HCT116 (cell line): ENCODE data around the gene ITGA2B. TPM values are rescaled to one million over a fixed set of nuclear protein-coding genes. Genes with fewer than 3 reads are reported as not detected.

Source experiments
- ATAC-seq: fragments of 200-7000 bp; cut with Tn5 transposase; 2 replicates; pipeline ENCODE4 v1.9.1; 2020; ENCODE audit warnings: mild to moderate bottlenecking, moderate library complexity
- BruUV-seq: library from RNA; stranded (reverse); fragments of 400-500 nt; replicated peaks from 2 replicates; lab custom pipeline; 2021; lab: Mats Ljungman, UMichigan
- CTCF ChIA-PET: fragments of 300-600 bp; sonication (Branson Sonifier 250); formaldehyde crosslinking; loops from one replicate; lab custom pipeline; 2021; ENCODE audit warnings: antibody characterized with exemption; lab: Charles Lee
- POLR2A ChIA-PET: fragments of 300-600, 350-600 bp; sonication (Branson Sonifier 250); formaldehyde crosslinking; loops from one replicate; lab custom pipeline; 2021; ENCODE audit warnings: antibody characterized with exemption; lab: Charles Lee
- RAD21 ChIA-PET, 2 experiments: fragments of 300-600 bp; sonication (Branson Sonifier 250); formaldehyde crosslinking; loops; one replicate each; lab custom pipeline; 2023; ENCODE audit warnings: low total read pairs in 2 of 2; ENCODE audit not compliant: uncharacterized antibody in 2 of 2, unreplicated experiment in 2 of 2, low non-redundant PET in 1 of 2; lab: Charles Lee
- DNase-seq: peaks from one replicate; pipeline ENCODE4 v3.0.0-alpha.2; 2010; ENCODE audit warnings: low read depth, low spot score
- H2AFZ ChIP-seq: fragments of 200-600 bp; shearing (Covaris generic), sonication (generic); 2 replicates; pipeline ENCODE4 v1.6.1; 2017; ENCODE audit warnings: low read depth, mixed run types, mixed read lengths, antibody characterized with exemption, low read length; ENCODE audit not compliant: poor library complexity, severe bottlenecking
- H3K27ac ChIP-seq: 2 replicates; pipeline ENCODE4 v1.5.1; 2012; ENCODE audit warnings: low read depth, low read length
- H3K27me3 ChIP-seq: fragments of 200-600 bp; sonication (generic); 2 replicates; pipeline ENCODE4 v1.6.1; 2016; ENCODE audit warnings: mixed run types, low read length, mixed read lengths; ENCODE audit not compliant: insufficient read depth
- H3K36me3 ChIP-seq, 2 experiments: fragments of 200-500 bp in 1 of 2; fragments of 200-600 bp in 1 of 2; sonication (Bioruptor generic) in 1 of 2; sonication (generic) in 1 of 2; 2 replicates each; pipeline versions ENCODE4 v1.5.1 to v1.6.1; 2014 to 2016; ENCODE audit warnings: low read length in 2 of 2, inconsistent platforms in 1 of 2, mixed read lengths in 1 of 2, mixed run types in 1 of 2; ENCODE audit not compliant: insufficient read depth in 2 of 2, control insufficient read depth in 1 of 2
- H3K4me1 ChIP-seq, 2 experiments: fragments of 200-600 bp in 1 of 2; sonication (generic) in 1 of 2; 2 replicates each; pipeline versions ENCODE4 v1.5.1 to v1.6.1; 2012 to 2017; ENCODE audit warnings: low read length in 2 of 2, inconsistent platforms in 1 of 2, mild to moderate bottlenecking in 1 of 2, mixed read lengths in 1 of 2, mixed run types in 1 of 2, moderate library complexity in 1 of 2; ENCODE audit not compliant: insufficient read depth in 2 of 2, control insufficient read depth in 1 of 2
- H3K4me2 ChIP-seq: fragments of 200-600 bp; sonication (generic); 2 replicates; pipeline ENCODE4 v1.6.1; 2017; ENCODE audit warnings: mixed run types, low read length, mixed read lengths
- H3K4me3 ChIP-seq, 2 experiments: fragments of 200-600 bp in 1 of 2; sonication (generic) in 1 of 2; replicated peaks in 1 of 2; 2 replicates each; pipeline ENCODE4 v1.5.1; 2011 to 2016; ENCODE audit warnings: low read length in 2 of 2, control low read depth in 1 of 2, low read depth in 1 of 2, mild to moderate bottlenecking in 1 of 2, mixed read lengths in 1 of 2, mixed run types in 1 of 2
- H3K79me2 ChIP-seq: fragments of 200-600 bp; sonication (generic); 2 replicates; pipeline ENCODE4 v1.6.1; 2017; ENCODE audit warnings: mild to moderate bottlenecking, mixed run types, low read length, moderate library complexity, mixed read lengths; ENCODE audit not compliant: insufficient read depth
- H3K9ac ChIP-seq: fragments of 200-600 bp; sonication (generic); 2 replicates; pipeline ENCODE4 v1.6.1; 2016; ENCODE audit warnings: low read length, mixed read lengths
- H3K9me2 ChIP-seq: fragments of 200-600 bp; sonication (generic), shearing (Covaris generic); 2 replicates; pipeline ENCODE4 v1.6.1; 2017; ENCODE audit warnings: mixed run types, mild to moderate bottlenecking, moderate library complexity; ENCODE audit not compliant: insufficient read depth
- H3K9me3 ChIP-seq, 2 experiments: fragments of 200-500 bp in 1 of 2; fragments of 200-600 bp in 1 of 2; sonication (Bioruptor generic) in 1 of 2; sonication (generic) in 1 of 2; 2 replicates each; pipeline ENCODE4 v1.6.1; 2014 to 2017; ENCODE audit warnings: low read length in 2 of 2, mixed read lengths in 2 of 2, inconsistent platforms in 1 of 2, low read depth in 1 of 2, mild to moderate bottlenecking in 1 of 2, mixed run types in 1 of 2, moderate library complexity in 1 of 2; ENCODE audit not compliant: control insufficient read depth in 1 of 2, insufficient read depth in 1 of 2
- H4K20me1 ChIP-seq: fragments of 200-600 bp; sonication (generic), shearing (Covaris generic); 2 replicates; pipeline ENCODE4 v1.6.1; 2017; ENCODE audit warnings: mixed run types, mild to moderate bottlenecking, moderate library complexity; ENCODE audit not compliant: insufficient read depth
- CBX3 ChIP-seq: IDR thresholded peaks from 2 replicates; pipeline ENCODE4 v1.6.1; 2012; ENCODE audit warnings: low read depth
- CEBPB ChIP-seq: IDR thresholded peaks from 2 replicates; pipeline ENCODE4 v1.6.1; 2012; ENCODE audit warnings: low read depth
- EGR1 ChIP-seq: IDR thresholded peaks from 2 replicates; pipeline ENCODE4 v1.6.1; 2012; ENCODE audit warnings: low read depth
- EZH2 ChIP-seq: fragments of 200-600 bp; sonication (generic); IDR thresholded peaks from 2 replicates; pipeline ENCODE4 v1.6.1; 2017; ENCODE audit warnings: antibody characterized with exemption, mixed run types
- FOSL1 ChIP-seq: IDR thresholded peaks from 2 replicates; pipeline ENCODE4 v1.6.1; 2012; ENCODE audit warnings: low read depth
- MAX ChIP-seq: IDR thresholded peaks from 2 replicates; pipeline ENCODE4 v1.6.1; 2012
- POLR2AphosphoS5 ChIP-seq: IDR thresholded peaks from 2 replicates; pipeline ENCODE4 v1.6.1; 2011; ENCODE audit warnings: mild to moderate bottlenecking, low read depth, low read length, moderate library complexity
- REST ChIP-seq: IDR thresholded peaks from 2 replicates; pipeline ENCODE4 v1.6.1; 2012; ENCODE audit warnings: low read depth
- SIN3A ChIP-seq: IDR thresholded peaks from 2 replicates; pipeline ENCODE4 v1.6.1; 2012; ENCODE audit warnings: low read depth
- SP1 ChIP-seq: IDR thresholded peaks from 2 replicates; pipeline ENCODE4 v1.6.1; 2012; ENCODE audit warnings: low read depth
- TCF7L2 ChIP-seq: IDR thresholded peaks from 2 replicates; pipeline ENCODE4 v1.7.0; 2011; ENCODE audit warnings: borderline replicate concordance, inconsistent platforms; ENCODE audit not compliant: insufficient read depth, insufficient read length; ENCODE audit errors: extremely low read depth
- YY1 ChIP-seq: IDR thresholded peaks from 2 replicates; pipeline ENCODE4 v1.6.1; 2011; ENCODE audit warnings: low read length, low read depth, moderate library complexity, mild to moderate bottlenecking; ENCODE audit not compliant: insufficient replicate concordance; ENCODE audit errors: extremely low read depth
- ZFX ChIP-seq: fragments of 450-650 bp; IDR thresholded peaks from 2 replicates; pipeline ENCODE4 v1.6.1; 2017
- ZNF274 ChIP-seq: fragments of 200-500 bp; sonication (Bioruptor generic); IDR thresholded peaks from 2 replicates; pipeline ENCODE4 v1.6.1; 2014; ENCODE audit warnings: mild to moderate bottlenecking, low read depth, low read length, inconsistent platforms
- intact Hi-C: fragments of 100-400 bp; cut with micrococcal nuclease; formaldehyde crosslinking; loops from 2 replicates; pipeline ENCODE4 v1.10.0; 2022
- total RNA-seq: library from RNA; stranded (reverse); gene quantifications from one replicate; pipeline ENCODE4 v1.2.1, GENCODE V29; 2021; ENCODE audit not compliant: unreplicated experiment
- TF ChIP-seq, protein P1 (sequence below): IDR thresholded peaks from 2 replicates; pipeline ENCODE4 v1.6.1; 2012

The ITGA2B gene
- total RNA-seq, 1 experiment from 2014 or later = 7.6 TPM

GRCh38 chr17:44346064-44346844 lies 43.2 kb downstream of the ITGA2B start:
- H3K4me3 ChIP-seq = peak overlapping the region; percentile 74 to 97
- TF ChIP-seq SP1 = no peak
- TF ChIP-seq CBX3 = no peak
- no peak for TF ChIP-seq ZNF274
- TF ChIP-seq REST = no peak
- TF ChIP-seq FOSL1 = no peak
- no peak for TF ChIP-seq POLR2AphosphoS5
- no peak for TF ChIP-seq EGR1
- no peak for TF ChIP-seq ZFX
- no peak for TF ChIP-seq YY1
- no peak for TF ChIP-seq SIN3A
- TF ChIP-seq TCF7L2 = no peak
- TF ChIP-seq EZH2 = no peak
- TF ChIP-seq CEBPB = no peak
- no peak for TF ChIP-seq MAX
- TF ChIP-seq, protein P1, sequence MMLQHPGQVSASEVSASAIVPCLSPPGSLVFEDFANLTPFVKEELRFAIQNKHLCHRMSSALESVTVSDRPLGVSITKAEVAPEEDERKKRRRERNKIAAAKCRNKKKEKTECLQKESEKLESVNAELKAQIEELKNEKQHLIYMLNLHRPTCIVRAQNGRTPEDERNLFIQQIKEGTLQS = no peak
- no peaks in the 10 kb centered on the region for H4K20me1 ChIP-seq
- H3K36me3 ChIP-seq = peaks cover 0 to 4% of the 10 kb centered on the region in 2 experiments; a peak in 1 of 4 replicates
- DNase-seq (no peak), ATAC-seq (no peak)
- peak overlapping the region; percentile 90 for H3K4me2 ChIP-seq
- no peak overlapping the region for H2AFZ ChIP-seq
- RAD21 ChIA-PET = interaction anchor here in 1 of 2 experiments (0.6 kb wide), 1 partner anchor 262 kb away, joined by 4 read pairs; no protein-coding TSS in a partner anchor
- peaks cover 4 to 18% of the 10 kb centered on the region in 2 experiments; a peak in 3 of 4 replicates for H3K4me1 ChIP-seq
- H3K9me2 ChIP-seq = no peaks in the 10 kb centered on the region
- no peaks in the 10 kb centered on the region for H3K79me2 ChIP-seq
- H3K9ac ChIP-seq = peak overlapping the region; percentile 71; the same call in 1 of the 2 replicates
- BruUV-seq = no TSS peak
- intact Hi-C loops = no loop called here
- CTCF ChIA-PET = interaction anchor here (1.0 to 3.3 kb wide), 14 partner anchors 13 to 402 kb away, joined by 3 to 19 read pairs (median 6); partner anchors contain the start of genes FAM171A2, SLC25A39 and TMUB2
- no peaks in the 10 kb centered on the region for H3K27me3 ChIP-seq
- POLR2A ChIA-PET = interaction anchor here (0.7 to 1.7 kb wide), 9 partner anchors 12 to 235 kb away, joined by 3 to 7 read pairs (median 5); partner anchors contain the start of gene TMUB2
- H3K27ac ChIP-seq = peak overlapping the region; percentile 7; the same call in 1 of the 2 replicates
- no peaks in the 10 kb centered on the region for H3K9me3 ChIP-seq
